NCI-H187 treated with DMSO at 0.1 percent for 48 hours (cell line): Measurements from ENCODE around the gene PPP1R37.
A peak's percentile ranks its signal among the peaks of the same experiment; 100 is the strongest.
"Not testable (repeated sequence)": the region's sequence is repeated elsewhere in the genome, so short reads cannot be mapped to it uniquely, and the experiment has no call there.

Source experiments
- DNase-seq: peaks from one replicate; lab custom pipeline; 2025; lab: John Stamatoyannopoulos, UW

The PPP1R37 gene

GRCh38 chr19:45115809-45116615, 23.0 kb downstream of the PPP1R37 start:
- DNase-seq, result peak; percentile 85

GRCh38 chr19:45117167-45117594, 24.2 kb downstream of the PPP1R37 start:
- DNase-seq, result peak; percentile 93

GRCh38 chr19:45117671-45118070, 24.7 kb downstream of the PPP1R37 start:
- DNase-seq, result no peak

GRCh38 chr19:45118106-45118505, 25.1 kb downstream of the PPP1R37 start:
- no peak for DNase-seq

GRCh38 chr19:45118591-45119355, 25.8 kb downstream of the PPP1R37 start:
- not testable (repeated sequence) for DNase-seq

- DNase-seq, result no peak
Measured at GRCh38 chr19:45119582-45119981, 26.6 kb downstream of the PPP1R37 start.

- DNase-seq, result no peak
Measured at GRCh38 chr19:45121827-45122345, 28.9 kb downstream of the PPP1R37 start.

- DNase-seq, result no peak
Measured at GRCh38 chr19:45122832-45123231, 29.9 kb downstream of the PPP1R37 start.

- no peak for DNase-seq
Measured at GRCh38 chr19:45123440-45123850, 30.5 kb downstream of the PPP1R37 start.

- DNase-seq, result no peak
Measured at GRCh38 chr19:45124021-45124420, 31.0 kb downstream of the PPP1R37 start.

GRCh38 chr19:45125360-45125759, 32.4 kb downstream of the PPP1R37 start:
- DNase-seq, result no peak

GRCh38 chr19:45125975-45126493, 33.1 kb downstream of the PPP1R37 start:
- DNase-seq, result no peak

GRCh38 chr19:45126654-45127053, 33.7 kb downstream of the PPP1R37 start:
- DNase-seq, result no peak

- no peak for DNase-seq
Measured at GRCh38 chr19:45128146-45128545, 35.2 kb downstream of the PPP1R37 start.

GRCh38 chr19:45128806-45129205, 35.8 kb downstream of the PPP1R37 start:
- no peak for DNase-seq

GRCh38 chr19:45130236-45130635, 37.3 kb downstream of the PPP1R37 start:
- DNase-seq, result no peak

GRCh38 chr19:45130888-45131615, 38.1 kb downstream of the PPP1R37 start:
- peak; percentile 87 for DNase-seq

- DNase-seq, result no peak
Measured at GRCh38 chr19:45133661-45134060, 40.7 kb downstream of the PPP1R37 start.

- DNase-seq, result no peak
Measured at GRCh38 chr19:45135176-45135885, 42.4 kb downstream of the PPP1R37 start.

- no peak for DNase-seq
Measured at GRCh38 chr19:45136507-45137178, 43.7 kb downstream of the PPP1R37 start.
